Psoas muscle (tissue), 8 donors: ENCODE results near the gene GNL1. TPM values are rescaled to one million over a fixed set of nuclear protein-coding genes. Genes with fewer than 3 reads are reported as not detected.

Experiments used
- ATAC-seq, 4 donors: fragments of 200-7000 bp; cut with Tn5 transposase; one replicate each; pipeline ENCODE4 v1.9.1; 2020; ENCODE audit warnings: moderate library complexity in 3 of 4, mild to moderate bottlenecking in 2 of 4
- DNase-seq, 2 donors: peaks; one replicate each; pipeline ENCODE4 v3.0.0-alpha.2; 2020
- H3K27ac ChIP-seq: fragments of 200-600 bp; one replicate; pipeline ENCODE4 v1.8.0; 2022
- H3K27me3 ChIP-seq, 3 donors: fragments of 200-600 bp in 1 of 3; one replicate each; pipeline versions ENCODE4 v1.6.1 to v1.8.0; 2013 to 2022; ENCODE audit warnings: low read length in 2 of 3, mild to moderate bottlenecking in 2 of 3, moderate library complexity in 1 of 3; ENCODE audit not compliant: insufficient read depth in 3 of 3
- H3K36me3 ChIP-seq, 2 donors: fragments of 200-600 bp in 1 of 2; one replicate each; pipeline versions ENCODE4 v1.6.1 to v1.8.0; 2013 to 2022; ENCODE audit warnings: low read depth in 1 of 2, mild to moderate bottlenecking in 1 of 2, moderate library complexity in 1 of 2; ENCODE audit not compliant: insufficient read depth in 1 of 2
- H3K4me1 ChIP-seq: fragments of 200-600 bp; one replicate; pipeline ENCODE4 v1.8.0; 2022
- H3K4me3 ChIP-seq: fragments of 200-600 bp; one replicate; pipeline ENCODE4 v1.8.0; 2022; ENCODE audit warnings: mild to moderate bottlenecking
- H3K9me3 ChIP-seq: fragments of 200-600 bp; one replicate; pipeline ENCODE4 v1.8.0; 2022
- WGBS, 3 donors: extraction: QIAGEN DNeasy Blood & Tissue Kit; methylation state at CpG; one replicate each; pipeline versions ENCODE4 v1.1.6 to v1.1.7; 2013; 5-methylcytosine and 5-hydroxymethylcytosine counted together
- intact Hi-C, 2 donors: fragments of 100-400 bp; cut with DNase I; formaldehyde crosslinking; loops; one replicate each; pipeline versions ENCODE4 v1.11.0 to v1.14.2; 2022
- polyA plus RNA-seq, 3 donors: library from polyadenylated mRNA; stranded (reverse); fragments of 200-250 nt; gene quantifications; one replicate each; pipeline ENCODE4 v1.2.3, GENCODE V29; 2013
- total RNA-seq, 4 donors: library from RNA; stranded (reverse); fragmentation: NEBNext Ultra II Directional in 2 of 4; extraction: Animal tissue kit (Norgen Biotek cat#: 25700) in 2 of 4; gene quantifications; one replicate each; pipeline versions ENCODE4 v1.2.1 to v1.2.4, GENCODE V29; 2021 to 2023
- TF ChIP-seq, protein P1 (sequence below): fragments of 200-600 bp; IDR thresholded peaks from one replicate; pipeline ENCODE4 v1.8.0; 2022; ENCODE audit warnings: antibody characterized with exemption
- donor health status: healthy with polysubstance abuse.
- donor health status: DM: no; HTN: no; CAD: no; lungs with moderate emphysema.
- donor health status: Bipolar disorder and iron deficiency.
- donor health status: healthy.
- donor health status: DM: yes; HTN: yes; CAD: no.
- donor health status: DM: no; HTN: no; CAD: no.
- donor health status: DM: no; HTN: no; CAD: no.
- donor health status: DM: yes; HTN: yes; CAD: no.

The GNL1 gene
- total and polyA plus RNA-seq, 7 donors: 14.2 to 32.3 (median 26.1) TPM

DNA sequence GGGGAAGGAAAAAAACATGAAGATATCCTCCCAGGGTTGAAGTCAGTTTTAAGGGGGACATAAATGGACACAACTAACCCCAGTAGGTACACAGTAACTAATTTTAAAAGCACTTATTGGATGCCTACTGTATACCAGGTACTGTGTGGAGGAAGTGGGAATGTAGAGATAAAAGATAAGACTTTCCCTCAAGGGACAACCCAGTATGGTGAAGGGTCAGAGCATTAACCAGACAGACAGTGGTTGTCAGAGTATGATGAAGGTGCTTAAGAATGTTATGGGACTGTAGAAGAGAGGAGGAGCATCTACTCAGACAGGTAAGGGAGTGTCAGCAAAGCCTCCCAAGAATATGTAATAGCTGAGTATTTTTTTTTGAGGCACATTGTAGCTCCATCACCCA lies 15.9 kb upstream of the GNL1 start:
- peaks cover 3 to 33% of the 10 kb centered on the region in 2 donors for H3K36me3 ChIP-seq
- H3K4me3 ChIP-seq: peak overlapping the region; percentile 81
- no peak for DNase-seq
- peak overlapping the region; percentile 95 for H3K27ac ChIP-seq
- H3K9me3 ChIP-seq: no peaks in the 10 kb centered on the region
- intact Hi-C loops: loop anchor here in 1 of 2 donors (5.0 kb wide), 1 partner anchor 105 kb away; no protein-coding TSS in a partner anchor
- TF ChIP-seq, protein P1, sequence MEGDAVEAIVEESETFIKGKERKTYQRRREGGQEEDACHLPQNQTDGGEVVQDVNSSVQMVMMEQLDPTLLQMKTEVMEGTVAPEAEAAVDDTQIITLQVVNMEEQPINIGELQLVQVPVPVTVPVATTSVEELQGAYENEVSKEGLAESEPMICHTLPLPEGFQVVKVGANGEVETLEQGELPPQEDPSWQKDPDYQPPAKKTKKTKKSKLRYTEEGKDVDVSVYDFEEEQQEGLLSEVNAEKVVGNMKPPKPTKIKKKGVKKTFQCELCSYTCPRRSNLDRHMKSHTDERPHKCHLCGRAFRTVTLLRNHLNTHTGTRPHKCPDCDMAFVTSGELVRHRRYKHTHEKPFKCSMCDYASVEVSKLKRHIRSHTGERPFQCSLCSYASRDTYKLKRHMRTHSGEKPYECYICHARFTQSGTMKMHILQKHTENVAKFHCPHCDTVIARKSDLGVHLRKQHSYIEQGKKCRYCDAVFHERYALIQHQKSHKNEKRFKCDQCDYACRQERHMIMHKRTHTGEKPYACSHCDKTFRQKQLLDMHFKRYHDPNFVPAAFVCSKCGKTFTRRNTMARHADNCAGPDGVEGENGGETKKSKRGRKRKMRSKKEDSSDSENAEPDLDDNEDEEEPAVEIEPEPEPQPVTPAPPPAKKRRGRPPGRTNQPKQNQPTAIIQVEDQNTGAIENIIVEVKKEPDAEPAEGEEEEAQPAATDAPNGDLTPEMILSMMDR: no peak
- peaks cover 32% of the 10 kb centered on the region for H3K4me1 ChIP-seq
- ATAC-seq: no peak
- H3K27me3 ChIP-seq: no peaks in the 10 kb centered on the region

DNA sequence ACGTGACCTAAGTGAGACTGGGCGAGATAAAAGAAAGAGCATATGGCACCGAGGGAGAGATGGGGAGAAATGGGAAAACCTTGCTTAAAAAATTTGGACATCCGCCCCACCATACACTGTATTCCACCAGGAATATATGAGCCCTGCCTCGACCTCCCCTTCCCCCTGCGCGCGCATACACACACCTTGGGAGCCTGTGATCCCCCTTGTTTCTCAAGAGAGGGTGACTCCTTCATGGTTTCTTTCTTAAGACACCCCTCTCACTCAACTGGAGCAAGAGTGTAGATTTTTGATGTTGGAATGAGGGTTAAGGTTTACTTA lies 15.4 kb upstream of the GNL1 start:
- intact Hi-C loops: loop anchor here in 1 of 2 donors (2.0 to 5.0 kb wide), 2 partner anchors 15 to 106 kb away; partner anchors contain the start of genes GNL1 and PRR3
- peak in 1 of 4 donors; percentile 11 for ATAC-seq

DNA sequence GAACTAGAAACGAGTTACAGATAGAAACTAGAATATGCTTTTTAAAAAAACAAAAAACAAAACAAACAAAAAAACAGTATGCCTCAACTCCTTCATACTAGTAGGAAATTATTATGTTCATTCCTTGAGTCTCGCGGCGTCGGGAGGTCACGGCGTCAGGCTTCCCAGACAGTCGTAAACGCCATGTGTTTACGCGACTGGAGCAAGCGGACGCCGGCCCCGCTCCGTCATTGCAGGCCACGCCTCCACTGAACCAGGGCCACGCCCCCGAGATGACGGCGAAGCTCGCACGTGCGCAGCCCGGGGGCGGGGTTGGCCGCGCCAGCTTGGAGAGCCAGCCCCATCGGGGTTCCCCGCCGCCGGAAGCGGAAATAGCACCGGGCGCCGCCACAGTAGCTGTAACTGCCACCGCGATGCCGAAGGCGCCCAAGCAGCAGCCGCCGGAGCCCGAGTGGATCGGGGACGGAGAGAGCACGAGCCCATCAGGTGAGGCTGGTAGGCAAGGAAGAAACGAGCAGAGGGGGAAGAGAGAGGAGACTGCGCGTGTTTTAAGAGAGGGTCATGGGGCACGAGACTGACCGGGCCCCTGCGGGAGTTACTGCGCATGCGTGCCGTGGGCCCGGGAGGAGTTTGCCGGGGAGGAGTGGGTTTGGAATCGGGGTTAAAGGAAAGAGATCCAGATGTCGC lies 14.9 kb upstream of the GNL1 start, which contains the start of gene ABCF1:
ABCF1 (plus strand) TSS at position 368 of the 687 bp plus-strand sequence; CDS start at position 414, 46 bp downstream.
- ATAC-seq (peak; percentile 99), DNase-seq (peak; percentile 99 to 100)
- no peaks in the 10 kb centered on the region for H3K9me3 ChIP-seq
- 0 to 1% (median 0%) methylated on average over 55 to 59 of the region's 59 CpGs for WGBS, 3 donors
- H3K4me1 ChIP-seq: peaks cover 32% of the 10 kb centered on the region
- peak within 1 kb of the TSS; percentile 95 for H3K27ac ChIP-seq
- peaks cover 0 to 23% of the 10 kb centered on the region in 2 donors for H3K36me3 ChIP-seq
- intact Hi-C loops: loop anchor here in 1 of 2 donors (2.0 to 5.0 kb wide), 2 partner anchors 14 to 106 kb away; partner anchors contain the start of genes GNL1 and PRR3
- no peaks in the 10 kb centered on the region for H3K27me3 ChIP-seq
- TF ChIP-seq, protein P1: no peak
- H3K4me3 ChIP-seq: peak within 1 kb of the TSS; percentile 81

More for the DNA sequence above, 15.4 kb upstream of the GNL1 start:
- no peaks in the 10 kb centered on the region for H3K27me3 ChIP-seq
- TF ChIP-seq, protein P1: no peak
- no peak for DNase-seq
- H3K27ac ChIP-seq: peak overlapping the region; percentile 95
- H3K4me3 ChIP-seq: peak overlapping the region; percentile 81
- WGBS, 3 donors: 0 to 1% (median 0%) methylated on average over 8 of the region's 8 CpGs
- peaks cover 32% of the 10 kb centered on the region for H3K4me1 ChIP-seq
- H3K9me3 ChIP-seq: no peaks in the 10 kb centered on the region
- H3K36me3 ChIP-seq: peaks cover 3 to 29% of the 10 kb centered on the region in 2 donors

DNA sequence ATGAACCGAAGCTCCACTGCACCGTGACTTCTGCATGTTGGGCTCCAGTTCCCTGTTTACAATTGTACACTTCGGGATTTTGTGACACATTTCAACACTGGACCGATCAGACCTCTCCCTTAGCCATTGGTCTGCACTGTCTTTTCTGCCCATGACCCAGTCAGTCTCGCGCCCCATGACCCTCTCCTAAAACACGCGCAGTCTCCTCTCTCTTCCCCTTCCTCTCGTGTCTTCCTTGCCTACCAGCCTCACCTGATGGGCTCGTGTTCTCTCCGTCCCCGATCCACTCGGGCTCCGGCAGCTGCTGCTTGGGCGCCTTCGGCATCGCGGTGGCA lies 14.4 kb upstream of the GNL1 start:
- Histone ChIP-seq H3K4me3 (peak overlapping the region; percentile 81), H3K4me1 (peaks cover 32% of the 10 kb centered on the region), H3K36me3 (peaks cover 0 to 19% of the 10 kb centered on the region in 2 donors), H3K27ac (peak overlapping the region; percentile 95), H3K27me3 (no peaks in the 10 kb centered on the region), H3K9me3 (no peaks in the 10 kb centered on the region)
- intact Hi-C loops: loop anchor here in 1 of 2 donors (2.0 to 5.0 kb wide), 2 partner anchors 14 to 107 kb away; partner anchors contain the start of genes GNL1 and PRR3
- WGBS, 3 donors: 0 to 1% (median 0%) methylated on average over 18 of the region's 18 CpGs
- ATAC-seq: peak; percentile 21 to 57 (median 35)
- no peak for DNase-seq
- TF ChIP-seq, protein P1: no peak
